ENCODE results near the gene FST.

The FST gene

DNA sequence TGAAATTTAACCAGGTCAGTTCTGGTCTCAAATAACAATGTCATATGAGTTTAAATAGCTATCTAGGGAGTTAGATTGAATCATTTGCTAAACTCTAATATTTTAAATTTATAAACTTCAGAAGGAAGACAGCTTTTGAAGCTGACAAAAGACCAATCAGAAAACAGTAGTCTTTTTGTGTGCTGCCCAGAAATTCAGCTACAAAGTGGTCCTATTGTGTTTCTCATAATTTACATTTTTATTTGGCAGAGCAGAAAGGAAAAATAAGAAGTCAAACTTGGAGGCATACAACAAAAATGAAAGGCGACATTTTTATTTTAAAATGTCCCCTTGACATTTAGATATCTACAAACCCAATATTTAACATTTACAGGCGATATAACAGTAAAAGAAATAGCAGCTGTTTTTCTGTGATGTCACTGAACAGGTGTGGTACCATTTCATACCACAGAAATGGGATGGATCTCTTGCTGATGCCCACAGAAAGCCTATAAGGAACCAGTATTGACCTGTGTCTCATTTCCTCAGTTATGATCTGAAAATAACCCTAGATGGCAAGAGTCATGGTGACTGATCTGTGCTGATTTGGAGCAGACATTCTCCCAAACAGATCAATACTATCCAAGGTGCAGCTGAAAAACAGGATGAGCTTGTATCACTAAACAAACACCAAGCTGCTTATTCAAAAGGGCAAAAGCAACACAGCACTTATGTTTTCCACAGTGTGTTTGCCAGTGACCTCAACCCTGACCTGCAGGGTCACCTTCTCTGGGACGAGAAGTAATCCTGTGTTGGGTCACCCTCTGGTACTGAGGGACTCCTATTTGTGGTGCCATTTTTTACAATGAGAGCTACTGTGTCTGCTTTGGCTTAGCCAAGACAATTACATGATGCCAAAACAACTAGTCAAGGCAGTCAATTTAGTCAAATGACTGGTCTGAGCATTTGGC, 3.6 kb upstream of the FST start:
- Histone ChIP-seq H3K9me3 (ENCODE audit: severe bottlenecking) (no peaks in the 10 kb centered on the region), H3K4me3 (ENCODE audit: severe bottlenecking) (no peak overlapping the region), H3K27ac (ENCODE audit: poor library complexity, severe bottlenecking) (no peak overlapping the region), H3K27me3 (ENCODE audit: insufficient read depth, poor library complexity, severe bottlenecking) (no peaks in the 10 kb centered on the region), H3K36me3 (ENCODE audit: low read depth) (no peaks in the 10 kb centered on the region), H3K4me1 (ENCODE audit: insufficient read depth, poor library complexity, severe bottlenecking) (peaks cover 17% of the 10 kb centered on the region)
- DNase-seq (ENCODE audit: low spot score) (no peak), ATAC-seq (ENCODE audit: low read depth) (no peak)
- TF ChIP-seq, protein P1, sequence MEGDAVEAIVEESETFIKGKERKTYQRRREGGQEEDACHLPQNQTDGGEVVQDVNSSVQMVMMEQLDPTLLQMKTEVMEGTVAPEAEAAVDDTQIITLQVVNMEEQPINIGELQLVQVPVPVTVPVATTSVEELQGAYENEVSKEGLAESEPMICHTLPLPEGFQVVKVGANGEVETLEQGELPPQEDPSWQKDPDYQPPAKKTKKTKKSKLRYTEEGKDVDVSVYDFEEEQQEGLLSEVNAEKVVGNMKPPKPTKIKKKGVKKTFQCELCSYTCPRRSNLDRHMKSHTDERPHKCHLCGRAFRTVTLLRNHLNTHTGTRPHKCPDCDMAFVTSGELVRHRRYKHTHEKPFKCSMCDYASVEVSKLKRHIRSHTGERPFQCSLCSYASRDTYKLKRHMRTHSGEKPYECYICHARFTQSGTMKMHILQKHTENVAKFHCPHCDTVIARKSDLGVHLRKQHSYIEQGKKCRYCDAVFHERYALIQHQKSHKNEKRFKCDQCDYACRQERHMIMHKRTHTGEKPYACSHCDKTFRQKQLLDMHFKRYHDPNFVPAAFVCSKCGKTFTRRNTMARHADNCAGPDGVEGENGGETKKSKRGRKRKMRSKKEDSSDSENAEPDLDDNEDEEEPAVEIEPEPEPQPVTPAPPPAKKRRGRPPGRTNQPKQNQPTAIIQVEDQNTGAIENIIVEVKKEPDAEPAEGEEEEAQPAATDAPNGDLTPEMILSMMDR (IDR thresholded peaks at IDR 0.05; ENCODE audit: poor library complexity, severe bottlenecking) = no peak

DNA sequence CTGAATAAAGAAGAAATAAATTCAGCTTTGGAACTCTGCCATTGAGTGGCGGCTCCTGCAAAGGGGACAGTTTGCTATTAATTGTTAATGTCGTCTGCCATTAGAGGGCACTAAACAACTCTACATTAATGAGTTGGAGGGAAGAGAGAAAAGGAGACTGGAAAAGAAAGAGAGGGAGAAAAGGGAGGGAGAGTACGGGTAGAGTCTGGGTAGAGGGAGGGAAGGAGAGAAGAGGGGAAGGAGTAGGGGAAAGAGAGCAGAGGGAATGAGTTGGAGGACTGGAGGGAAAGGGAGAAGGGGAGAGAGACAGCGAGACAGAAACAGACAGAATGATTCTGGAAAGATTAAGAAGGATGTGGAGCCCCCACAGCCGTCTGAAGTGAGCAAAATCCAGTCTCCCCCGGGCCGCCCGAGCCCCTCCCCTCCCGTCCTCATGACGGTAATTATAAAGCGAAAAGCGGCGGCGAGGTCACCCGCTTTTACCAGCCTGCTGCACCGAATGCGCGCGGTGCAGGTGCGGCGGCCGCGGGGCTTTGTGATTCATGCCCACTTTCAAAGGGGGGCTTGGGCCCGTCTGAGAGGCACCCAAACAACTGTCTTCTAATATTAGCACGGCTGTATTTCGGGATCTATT, 1.9 kb upstream of the FST start:
- Histone ChIP-seq H3K36me3 (ENCODE audit: low read depth) (peaks cover 5% of the 10 kb centered on the region), H3K27me3 (ENCODE audit: insufficient read depth, poor library complexity, severe bottlenecking) (no peaks in the 10 kb centered on the region), H3K27ac (ENCODE audit: poor library complexity, severe bottlenecking) (peak overlapping the region; percentile 79), H3K9me3 (ENCODE audit: severe bottlenecking) (no peaks in the 10 kb centered on the region), H3K4me3 (ENCODE audit: severe bottlenecking) (peak overlapping the region; percentile 93), H3K4me1 (ENCODE audit: insufficient read depth, poor library complexity, severe bottlenecking) (no peaks in the 10 kb centered on the region)
- ATAC-seq (ENCODE audit: low read depth) = peak; percentile 8; the same call in 1 of the 3 replicates
- TF ChIP-seq, protein P1 (IDR thresholded peaks at IDR 0.05; ENCODE audit: poor library complexity, severe bottlenecking) = peak; percentile 94
- DNase-seq (ENCODE audit: low spot score) = peak; percentile 67

DNA sequence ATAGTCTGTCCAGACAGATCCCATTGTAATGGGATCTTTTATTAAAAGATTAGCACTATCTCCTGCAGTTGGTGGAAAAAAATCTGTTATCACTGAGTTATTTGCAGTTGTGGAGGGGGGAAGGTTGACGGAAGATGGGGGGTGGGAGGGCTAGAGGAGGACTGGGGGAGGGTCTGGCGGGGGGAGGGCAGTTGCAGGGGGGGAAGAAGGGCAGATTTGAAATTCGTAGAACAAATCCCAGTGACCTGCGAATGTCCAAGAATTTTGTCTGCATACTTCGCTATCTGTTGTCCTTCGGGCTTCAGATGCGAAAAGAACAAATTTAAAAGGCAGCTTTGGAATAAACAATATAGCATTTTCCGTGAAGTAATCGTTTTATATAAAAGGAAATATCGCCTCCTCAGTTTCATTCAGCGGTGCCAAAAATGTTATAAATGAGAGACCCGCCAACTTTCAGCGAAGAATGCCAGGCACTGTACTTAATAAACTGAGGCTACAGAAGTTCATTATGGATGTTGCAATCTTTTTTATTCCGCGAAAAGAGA, 1.3 kb upstream of the FST start:
- Histone ChIP-seq H3K27ac (ENCODE audit: poor library complexity, severe bottlenecking) (peak overlapping the region; percentile 79), H3K36me3 (ENCODE audit: low read depth) (peaks cover 11% of the 10 kb centered on the region), H3K9me3 (ENCODE audit: severe bottlenecking) (no peaks in the 10 kb centered on the region), H3K27me3 (ENCODE audit: insufficient read depth, poor library complexity, severe bottlenecking) (no peaks in the 10 kb centered on the region), H3K4me1 (ENCODE audit: insufficient read depth, poor library complexity, severe bottlenecking) (no peaks in the 10 kb centered on the region), H3K4me3 (ENCODE audit: severe bottlenecking) (peak overlapping the region; percentile 93)
- no peak for DNase-seq (ENCODE audit: low spot score)
- TF ChIP-seq, protein P1 (IDR thresholded peaks at IDR 0.05; ENCODE audit: poor library complexity, severe bottlenecking) = no peak
- no peak for ATAC-seq (ENCODE audit: low read depth)

DNA sequence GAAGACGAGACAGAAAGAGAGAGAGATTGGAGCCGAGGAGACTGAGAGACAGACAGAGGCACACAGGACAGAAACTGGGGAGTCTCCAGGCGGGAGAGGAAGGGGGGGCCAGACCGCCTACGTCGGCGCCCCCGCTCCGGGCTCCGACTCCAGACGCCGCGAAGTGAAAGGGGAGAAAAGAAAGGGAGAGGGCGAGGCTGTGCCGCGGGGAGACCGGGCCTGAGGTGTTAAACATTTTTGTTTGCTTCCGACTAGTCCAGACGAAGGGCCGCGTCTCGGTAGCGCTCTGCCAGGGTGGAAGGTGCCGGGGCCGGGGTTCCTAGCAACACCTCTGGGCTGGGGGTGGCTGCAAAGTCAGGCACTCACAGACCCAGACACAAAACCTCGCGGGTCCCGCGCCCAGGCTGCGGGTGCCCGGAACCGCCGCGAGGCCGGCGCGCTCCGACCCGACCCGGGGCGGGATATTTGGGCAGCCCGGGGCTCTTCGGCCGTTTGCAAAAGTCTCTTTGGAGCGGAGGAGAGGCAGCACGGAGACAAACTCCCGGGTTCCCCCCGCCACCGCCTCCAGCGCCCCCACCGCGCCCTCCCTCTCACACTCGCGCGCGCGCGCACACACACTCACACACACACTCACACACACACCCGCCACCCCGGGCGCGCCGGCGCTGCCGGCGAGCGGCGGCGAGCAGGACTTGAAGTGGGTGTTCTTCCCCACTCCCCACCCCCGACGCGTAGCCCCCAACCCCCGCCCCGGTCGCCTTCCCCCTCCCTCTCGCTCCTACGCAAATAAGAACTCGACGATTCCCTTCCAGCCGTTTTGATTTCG, 626 bp upstream of the FST start:
- Histone ChIP-seq H3K27me3 (ENCODE audit: insufficient read depth, poor library complexity, severe bottlenecking) (no peaks in the 10 kb centered on the region), H3K27ac (ENCODE audit: poor library complexity, severe bottlenecking) (peak overlapping the region; percentile 79), H3K4me3 (ENCODE audit: severe bottlenecking) (peak overlapping the region; percentile 93), H3K9me3 (ENCODE audit: severe bottlenecking) (no peaks in the 10 kb centered on the region), H3K36me3 (ENCODE audit: low read depth) (peaks cover 18% of the 10 kb centered on the region), H3K4me1 (ENCODE audit: insufficient read depth, poor library complexity, severe bottlenecking) (no peaks in the 10 kb centered on the region)
- peak; percentile 48 for ATAC-seq (ENCODE audit: low read depth)
- DNase-seq (ENCODE audit: low spot score) = peak; percentile 79
- TF ChIP-seq, protein P1 (IDR thresholded peaks at IDR 0.05; ENCODE audit: poor library complexity, severe bottlenecking) = no peak

All from RWPE2 (cell line).